ENCODE measurements around the gene P2RY13. TPM values are rescaled to one million over a fixed set of nuclear protein-coding genes. Genes with fewer than 3 reads are reported as not detected.
A peak's percentile ranks its signal among the peaks of the same experiment; 100 is the strongest.

The P2RY13 gene
- total and polyA plus RNA-seq, 2 of the 4 experiments (the other 2 are of a cell fraction), result not detected

DNA sequence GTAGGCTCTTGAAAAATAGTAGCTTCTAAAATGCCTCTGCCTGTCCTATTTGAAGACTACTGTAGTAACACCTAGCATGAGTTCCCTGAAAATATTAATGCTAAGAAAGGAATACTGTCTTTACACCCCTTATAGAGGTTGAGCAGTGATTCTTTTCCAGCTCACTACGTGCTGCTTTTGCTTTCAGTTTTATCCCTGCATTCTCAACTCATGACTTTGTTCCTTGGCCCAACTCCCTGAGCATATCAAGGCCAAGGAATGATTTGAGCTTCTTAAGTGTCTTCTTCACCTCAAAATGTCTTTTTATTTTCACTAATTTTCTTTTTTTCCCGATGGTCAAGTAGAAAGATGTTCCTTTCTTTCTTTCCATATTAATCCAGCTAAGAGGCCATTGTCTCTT is 16.5 kb upstream of the P2RY13 start:
- Histone ChIP-seq H3K4me3 (ENCODE audit: insufficient read depth, low read depth, low read length) (peak overlapping the region; percentile 26; the same call in 1 of the 2 replicates), H2BK120ac (ENCODE audit: low read depth, low read length) (peak overlapping the region; percentile 67; the same call in 1 of the 2 replicates), H3K23ac (ENCODE audit: low read depth, low read length) (0 out of 2 replicates have a peak overlapping the region, but pooled peaks have one; percentile 27), H3K9me1 (ENCODE audit: insufficient read depth, low read length) (no peaks in the 10 kb centered on the region; the same call in 1 of the 2 replicates), H4K8ac (ENCODE audit: low read depth in 2 of 2, low read length in 2 of 2) (peak overlapping the region in 1 of 2 experiments; percentile 76; a peak in 2 of 4 replicates), H2AFZ (replicated peaks; ENCODE audit: low read length, poor library complexity) (no peak overlapping the region), H3K4me1 (ENCODE audit: control insufficient read depth, insufficient read depth, low read length) (peaks cover 3% of the 10 kb centered on the region; the same call in 1 of the 2 replicates), H3K9ac (ENCODE audit: low read depth, low read length) (no peak overlapping the region), H4K5ac (ENCODE audit: low read depth, low read length) (peak overlapping the region; percentile 30; the same call in 1 of the 2 replicates), H3K27me3 (ENCODE audit: control insufficient read depth, insufficient read depth, low read length) (no peaks in the 10 kb centered on the region), H2BK20ac (ENCODE audit: low read depth, low read length) (peak overlapping the region; percentile 71; the same call in 1 of the 2 replicates), H3K4me2 (ENCODE audit: low read depth, low read length) (peak overlapping the region; percentile 62), H3K27ac (ENCODE audit: insufficient read depth, low read length) (no peak overlapping the region; the same call in 1 of the 2 replicates), H2BK5ac (ENCODE audit: low read depth, low read length, poor library complexity, severe bottlenecking) (peak overlapping the region; percentile 90), H3K79me1 (ENCODE audit: low read depth in 1 of 2, low read length in 2 of 2) (no peaks in the 10 kb centered on the region), H3K14ac (replicated peaks; ENCODE audit: low read depth, low read length) (0 out of 2 replicates have a peak overlapping the region, but pooled peaks have one; percentile 6), H3K18ac (ENCODE audit: low read depth, low read length) (peak overlapping the region; percentile 53; the same call in 1 of the 2 replicates), H2AK5ac (ENCODE audit: low read depth, low read length) (no peak overlapping the region), H3K9me3 (ENCODE audit: control insufficient read depth, insufficient read depth, low read length) (no peaks in the 10 kb centered on the region), H3K4ac (ENCODE audit: low read depth, low read length) (0 out of 2 replicates have a peak overlapping the region, but pooled peaks have one; percentile 9), H2AK9ac (replicated peaks; ENCODE audit: low read depth, low read length, poor library complexity) (no peak overlapping the region), H2BK15ac (ENCODE audit: low read depth, low read length) (no peak overlapping the region), H4K20me1 (ENCODE audit: insufficient read depth, low read length) (no peaks in the 10 kb centered on the region), H3K56ac (ENCODE audit: extremely low read depth, insufficient read depth, low read length) (no peak overlapping the region), H4K91ac (ENCODE audit: insufficient read depth, low read depth, low read length) (no peak overlapping the region), H3K36me3 (ENCODE audit: control insufficient read depth, insufficient read depth, low read length) (no peaks in the 10 kb centered on the region)
- peak; percentile 91 for ATAC-seq (ENCODE audit: low read depth)
- intact Hi-C loops (cut with micrococcal nuclease), result loop anchor here (1.0 kb wide), 1 partner anchor 16 kb away; no protein-coding TSS in a partner anchor
- dilution Hi-C loops (cut with HindIII; ENCODE audit: low sequenced_read_pairs, unreplicated experiment), result no loop called here
- in situ Hi-C loops (cut with MboI; ENCODE audit: low sequenced_read_pairs), result no loop called here
- CTCF ChIA-PET, result no interaction called here
- no TSS peak for BruUV-seq (replicated peaks)
- peak; percentile 82 for DNase-seq
- POLR2A ChIA-PET (ENCODE audit: unreplicated experiment), result interaction anchor here (0.6 kb wide), 1 partner anchor 1887 kb away, joined by 4 read pairs; no protein-coding TSS in a partner anchor
- TF ChIP-seq ELK1 (IDR thresholded peaks at IDR 0.05; ENCODE audit: borderline replicate concordance, low read depth, low read length) (no peak), CEBPB (IDR thresholded peaks at IDR 0.05; ENCODE audit: low read depth, low read length) (no peak), CHD1 (IDR thresholded peaks at IDR 0.05; ENCODE audit: low read depth, low read length) (no peak), NFE2L2 (IDR thresholded peaks at IDR 0.05; ENCODE audit: low read depth, low read length) (no peak), MAFK (IDR thresholded peaks at IDR 0.05; ENCODE audit: low read depth, low read length) (no peak), MXI1 (IDR thresholded peaks at IDR 0.05; ENCODE audit: borderline replicate concordance, low read depth, low read length) (no peak), RFX5 (IDR thresholded peaks at IDR 0.05; ENCODE audit: low read depth, low read length) (no peak), RAD21 (IDR thresholded peaks at IDR 0.05; ENCODE audit: low read length) (no peak), RCOR1 (IDR thresholded peaks at IDR 0.05; ENCODE audit: insufficient replicate concordance, low read length) (no peak), CTCF (conservative IDR thresholded peaks at IDR 0.05; ENCODE audit: low read depth, low read length) (no peak), POLR2A (IDR thresholded peaks at IDR 0.05; ENCODE audit: low read depth, low read length) (no peak), MAZ (IDR thresholded peaks at IDR 0.05; ENCODE audit: borderline replicate concordance, low read depth, low read length) (no peak), SMC3 (IDR thresholded peaks at IDR 0.05; ENCODE audit: low read depth, low read length) (no peak), BHLHE40 (IDR thresholded peaks at IDR 0.05; ENCODE audit: low read depth, low read length) (no peak), FOS (IDR thresholded peaks at IDR 0.05; ENCODE audit: low read depth, low read length) (no peak)
- TF ChIP-seq, protein P1, sequence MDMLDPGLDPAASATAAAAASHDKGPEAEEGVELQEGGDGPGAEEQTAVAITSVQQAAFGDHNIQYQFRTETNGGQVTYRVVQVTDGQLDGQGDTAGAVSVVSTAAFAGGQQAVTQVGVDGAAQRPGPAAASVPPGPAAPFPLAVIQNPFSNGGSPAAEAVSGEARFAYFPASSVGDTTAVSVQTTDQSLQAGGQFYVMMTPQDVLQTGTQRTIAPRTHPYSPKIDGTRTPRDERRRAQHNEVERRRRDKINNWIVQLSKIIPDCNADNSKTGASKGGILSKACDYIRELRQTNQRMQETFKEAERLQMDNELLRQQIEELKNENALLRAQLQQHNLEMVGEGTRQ (IDR thresholded peaks at IDR 0.05; ENCODE audit: low read depth, low read length), result no peak
- no CpG with 5 or more reads among the region's 2 CpGs for WGBS, 2 experiments (ENCODE audit: extremely low coverage in 2 of 2, insufficient read length in 1 of 2)

All from IMR-90 (cell line).